ENCODE results near the gene SUMF1. TPM values are rescaled to one million over a fixed set of nuclear protein-coding genes. Genes with fewer than 3 reads are reported as not detected.

Gene SUMF1
- total RNA-seq, 1 experiment from 2014 or later, result 26.6 TPM

GRCh38 chr3:4385201-4385600 lies 81.9 kb downstream of the SUMF1 start:
- CTCF ChIA-PET, result no interaction called here
- H3K79me2 ChIP-seq (ENCODE audit: insufficient read depth, low read length), result no peaks in the 10 kb centered on the region
- no peak for ATAC-seq

More at GRCh38 chr3:4385201-4385600, 81.9 kb downstream of the SUMF1 start:
- Histone ChIP-seq H3K4me3 (replicated peaks in 1 of 2; ENCODE audit: low read depth in 1 of 2, low read length in 2 of 2) (no peak overlapping the region), H4K20me1 (ENCODE audit: insufficient read depth) (no peaks in the 10 kb centered on the region), H3K27me3 (ENCODE audit: insufficient read depth, low read length) (no peaks in the 10 kb centered on the region), H3K9ac (ENCODE audit: low read length) (no peak overlapping the region), H2AFZ (ENCODE audit: low read depth, low read length, poor library complexity, severe bottlenecking) (no peak overlapping the region), H3K9me2 (ENCODE audit: insufficient read depth) (no peaks in the 10 kb centered on the region), H3K36me3 (ENCODE audit: control insufficient read depth in 1 of 2, insufficient read depth in 2 of 2, low read length in 2 of 2) (no peaks in the 10 kb centered on the region), H3K4me1 (ENCODE audit: control insufficient read depth in 1 of 2, insufficient read depth in 2 of 2, low read length in 2 of 2) (no peaks in the 10 kb centered on the region), H3K9me3 (ENCODE audit: control insufficient read depth in 1 of 2, insufficient read depth in 1 of 2, low read depth in 1 of 2, low read length in 2 of 2) (no peaks in the 10 kb centered on the region), H3K27ac (ENCODE audit: low read depth, low read length) (no peak overlapping the region), H3K4me2 (ENCODE audit: low read length) (no peak overlapping the region)
- intact Hi-C loops (cut with micrococcal nuclease), result no loop called here
- BruUV-seq (replicated peaks), result no TSS peak
- POLR2A ChIA-PET, result no interaction called here
- TF ChIP-seq TCF7L2 (IDR thresholded peaks at IDR 0.05; ENCODE audit: borderline replicate concordance, extremely low read depth, insufficient read depth, insufficient read length), result no peak
- TF ChIP-seq REST (IDR thresholded peaks at IDR 0.05; ENCODE audit: low read depth), result no peak
- no peak for TF ChIP-seq JUND (IDR thresholded peaks at IDR 0.05)
- no peak for TF ChIP-seq CTCF (IDR thresholded peaks at IDR 0.05 in 2 of 3, conservative IDR thresholded peaks at IDR 0.05 in 1 of 3; ENCODE audit: borderline replicate concordance in 1 of 3, insufficient read depth in 1 of 3, low read depth in 2 of 3, low read length in 2 of 3)
- TF ChIP-seq FOSL1 (IDR thresholded peaks at IDR 0.05; ENCODE audit: low read depth), result no peak
- no peak for TF ChIP-seq ZFX (IDR thresholded peaks at IDR 0.05)
- no peak for TF ChIP-seq SP1 (IDR thresholded peaks at IDR 0.05; ENCODE audit: low read depth)
- TF ChIP-seq YY1 (IDR thresholded peaks at IDR 0.05; ENCODE audit: extremely low read depth, insufficient replicate concordance, low read depth, low read length), result no peak
- TF ChIP-seq EZH2 (IDR thresholded peaks at IDR 0.05), result no peak
- TF ChIP-seq RAD21 (IDR thresholded peaks at IDR 0.05; ENCODE audit: low read depth), result no peak
- no peak for TF ChIP-seq CBX3 (IDR thresholded peaks at IDR 0.05; ENCODE audit: low read depth)
- TF ChIP-seq ELF1 (IDR thresholded peaks at IDR 0.05; ENCODE audit: borderline replicate concordance, low read depth), result no peak
- TF ChIP-seq ZBTB33 (IDR thresholded peaks at IDR 0.05; ENCODE audit: extremely low read depth, insufficient replicate concordance, low read length), result no peak
- no peak for TF ChIP-seq ATF3 (IDR thresholded peaks at IDR 0.05)
- no peak for TF ChIP-seq SRF (IDR thresholded peaks at IDR 0.05; ENCODE audit: low read depth)
- no peak for TF ChIP-seq SIN3A (IDR thresholded peaks at IDR 0.05; ENCODE audit: low read depth)
- TF ChIP-seq POLR2A (IDR thresholded peaks at IDR 0.05; ENCODE audit: borderline replicate concordance, extremely low read depth, insufficient read depth, insufficient read length), result no peak
- no peak for TF ChIP-seq MAX (IDR thresholded peaks at IDR 0.05)
- RAD21 ChIA-PET (ENCODE audit: low non-redundant PET in 1 of 2, low total read pairs in 2 of 2, uncharacterized antibody in 2 of 2, unreplicated experiment in 2 of 2), result no interaction called here
- DNase-seq (ENCODE audit: low read depth, low spot score), result no peak
